Measurements from ENCODE around the gene PPP3CA. TPM values are rescaled to one million over a fixed set of nuclear protein-coding genes. Genes with fewer than 3 reads are reported as not detected.
A peak's percentile ranks its signal among the peaks of the same experiment; 100 is the strongest.
"Not testable (repeated sequence)": the region's sequence is repeated elsewhere in the genome, so short reads cannot be mapped to it uniquely, and the experiment has no call there.

Gene PPP3CA
- total RNA-seq, 1 donor from 2014 or later = 36.5 TPM

GRCh38 chr4:101101072-101101471 is 246.3 kb downstream of the PPP3CA start:
- Mint-ChIP-seq H3K4me3 (ENCODE audit: unreplicated experiment) (no peak overlapping the region), H3K36me3 (ENCODE audit: low read depth) (peaks cover 3% of the 10 kb centered on the region), H3K27ac (ENCODE audit: unreplicated experiment) (no peak overlapping the region), H3K9me3 (ENCODE audit: low read depth) (no peaks in the 10 kb centered on the region), H3K4me1 (ENCODE audit: low read depth) (peaks cover 46% of the 10 kb centered on the region), H3K27me3 (ENCODE audit: low read depth) (no peaks in the 10 kb centered on the region)
- no peak for TF ChIP-seq CTCF (IDR thresholded peaks at IDR 0.05)
- DNase-seq (ENCODE audit: low spot score) = no peak

- TF ChIP-seq CTCF (IDR thresholded peaks at IDR 0.05) = no peak
- H3K9me3 Mint-ChIP-seq (ENCODE audit: low read depth) = no peaks in the 10 kb centered on the region
- H3K27me3 Mint-ChIP-seq (ENCODE audit: low read depth) = no peaks in the 10 kb centered on the region
- H3K27ac Mint-ChIP-seq (ENCODE audit: unreplicated experiment) = no peak overlapping the region
- H3K4me1 Mint-ChIP-seq (ENCODE audit: low read depth) = peaks cover 35% of the 10 kb centered on the region
- H3K36me3 Mint-ChIP-seq (ENCODE audit: low read depth) = peaks cover 3% of the 10 kb centered on the region
- H3K4me3 Mint-ChIP-seq (ENCODE audit: unreplicated experiment) = no peak overlapping the region
- no peak for DNase-seq (ENCODE audit: low spot score)
Measured at GRCh38 chr4:101098666-101099400, 248.5 kb downstream of the PPP3CA start.

GRCh38 chr4:101092609-101093008 is 254.7 kb downstream of the PPP3CA start:
- not testable (repeated sequence) for H3K27ac Mint-ChIP-seq (ENCODE audit: unreplicated experiment); H3K9me3 Mint-ChIP-seq (ENCODE audit: low read depth); H3K4me3 Mint-ChIP-seq (ENCODE audit: unreplicated experiment); H3K27me3 Mint-ChIP-seq (ENCODE audit: low read depth); H3K4me1 Mint-ChIP-seq (ENCODE audit: low read depth); DNase-seq (ENCODE audit: low spot score); H3K36me3 Mint-ChIP-seq (ENCODE audit: low read depth)

GRCh38 chr4:101089168-101089567 is 258.2 kb downstream of the PPP3CA start:
- no peak for DNase-seq (ENCODE audit: low spot score)
- Mint-ChIP-seq H3K9me3 (ENCODE audit: low read depth) (peaks cover 2% of the 10 kb centered on the region), H3K4me1 (ENCODE audit: low read depth) (no peaks in the 10 kb centered on the region), H3K36me3 (ENCODE audit: low read depth) (peaks cover 6% of the 10 kb centered on the region), H3K27me3 (ENCODE audit: low read depth) (no peaks in the 10 kb centered on the region), H3K4me3 (ENCODE audit: unreplicated experiment) (no peak overlapping the region), H3K27ac (ENCODE audit: unreplicated experiment) (no peak overlapping the region)
- no peak for TF ChIP-seq CTCF (IDR thresholded peaks at IDR 0.05)

GRCh38 chr4:101086801-101087586 is 260.3 kb downstream of the PPP3CA start:
- Mint-ChIP-seq H3K4me1 (ENCODE audit: low read depth) (no peaks in the 10 kb centered on the region), H3K27me3 (ENCODE audit: low read depth) (no peaks in the 10 kb centered on the region), H3K27ac (ENCODE audit: unreplicated experiment) (no peak overlapping the region), H3K9me3 (ENCODE audit: low read depth) (no peaks in the 10 kb centered on the region), H3K4me3 (ENCODE audit: unreplicated experiment) (no peak overlapping the region), H3K36me3 (ENCODE audit: low read depth) (peaks cover 3% of the 10 kb centered on the region)
- TF ChIP-seq CTCF (IDR thresholded peaks at IDR 0.05) = peak; percentile 43
- no peak for DNase-seq (ENCODE audit: low spot score)

Data from chondrocyte (in vitro differentiated cells).